Heart left ventricle (tissue), 13 donors: ENCODE data around the gene ADH5.
"Not testable (repeated sequence)": the region's sequence is repeated elsewhere in the genome, so short reads cannot be mapped to it uniquely, and the experiment has no call there.

Experiments used
- CTCF ChIP-seq, 12 donors: fragments of 200-600 bp; sonication (generic) in 4 of 12; IDR thresholded peaks; one replicate each; pipeline versions ENCODE4 v1.5.0 to v1.8.0; 2018 to 2022; ENCODE audit warnings: antibody characterized with exemption in 12 of 12, mild to moderate bottlenecking in 5 of 12
- POLR2A ChIP-seq, 2 donors: fragments of 450-650 bp; IDR thresholded peaks; one replicate each; pipeline ENCODE4 v1.6.1; 2017; ENCODE audit warnings: antibody characterized with exemption in 2 of 2, mild to moderate bottlenecking in 2 of 2, moderate library complexity in 2 of 2
- donor health status: ischemic (EF 13 %, LVEDD 7.1; RV severe dilation, severe dysfunction).
- donor health status: DM: no; HTN: yes; CAD: no.
- donor health status: DM: no; HTN: no; CAD: no.
- donor health status: ischemic (EF 25% LVEDD 6.9; RV normal size, moderate dysfunction).
- donor health status: ischemic (EF 25% LVEDD 5.7; RV mildly dilated, moderate dysfunction).
- donor health status: ischemic (EF 35%, LVEDD 5.7; RV mildly dilated, moderate dysfunction).
- donor health status: nonischemic (EF 11% LVEDD 7.7; RV severe dilation, severe dysfunction).
- donor health status: DM: yes; HTN: yes; CAD: no.
- donor health status: PGD.
- donor health status: ischemic (EF 29% LVEDD 5.4; RV normal size, mild dysfunction).
- donor health status: nonischemic (EF 23%, LVEDD 6.1; RV moderate dilation, normal function).

- TF ChIP-seq POLR2A, CTCF (IDR thresholded peaks at IDR 0.05): not testable (repeated sequence)
Observed at GRCh38 chr4:99109286-99109685, 20.7 kb upstream of the ADH5 start.
